B cell (primary cell): ENCODE measurements around the gene PLK2.

Experiments used
- CTCF ChIP-seq: fragments of 200-600 bp; IDR thresholded peaks from one replicate; pipeline ENCODE4 v1.8.0; 2022; ENCODE audit warnings: antibody characterized with exemption, mild to moderate bottlenecking
- EZH2 ChIP-seq: IDR thresholded peaks from 2 replicates; pipeline ENCODE4 v1.6.1; 2012; ENCODE audit warnings: borderline replicate concordance, low read depth, mild to moderate bottlenecking, moderate library complexity, low read length; ENCODE audit not compliant: insufficient read depth, poor library complexity, severe bottlenecking

- TF ChIP-seq CTCF (no peak), EZH2 (no peak)
Measured at GRCh38 chr5:58455066-58455465, 4.8 kb downstream of the PLK2 start.
